H1 (cell line): Measurements from ENCODE around the gene ASB4. TPM values are rescaled to one million over a fixed set of nuclear protein-coding genes. Genes with fewer than 3 reads are reported as not detected.

Experiments
- CTCF ChIA-PET: fragments of 300-600 bp; sonication (Branson Sonifier 250); formaldehyde crosslinking; loops from one replicate; lab custom pipeline; 2021; ENCODE audit not compliant: partially characterized antibody; lab: Charles Lee
- POLR2A ChIA-PET: fragments of 300-600 bp; sonication (Branson Sonifier 250); formaldehyde crosslinking; loops from one replicate; lab custom pipeline; 2021; ENCODE audit warnings: inconsistent platforms; ENCODE audit not compliant: partially characterized antibody; lab: Charles Lee
- DNase-seq, 2 experiments: peaks; one replicate each; pipeline versions ENCODE4 v3.0.0 to v3.0.0-alpha.2; 2010 to 2022; ENCODE audit warnings: low spot score in 2 of 2, low read depth in 1 of 2, mixed read lengths in 1 of 2
- FAIRE-seq: peaks from 2 replicates; lab custom pipeline; 2011; peaks lifted over from hg19 to GRCh38; lab: Jason Lieb, UNC
- H2AFZ ChIP-seq: 2 replicates; pipeline ENCODE4 v1.8.1; 2012; ENCODE audit warnings: low read length, inconsistent platforms
- H2AK5ac ChIP-seq: 2 replicates; pipeline ENCODE4 v1.6.1; 2013; ENCODE audit warnings: low read depth, low read length
- H2BK120ac ChIP-seq: replicated peaks from 2 replicates; pipeline ENCODE3; 2013; ENCODE audit warnings: low read depth, low read length, inconsistent platforms
- H2BK12ac ChIP-seq: 2 replicates; pipeline ENCODE4 v1.6.1; 2013; ENCODE audit warnings: low read depth, low read length
- H2BK15ac ChIP-seq: 2 replicates; pipeline ENCODE4 v1.6.1; 2013; ENCODE audit warnings: low read length
- H2BK20ac ChIP-seq: 2 replicates; pipeline ENCODE4 v1.6.1; 2013; ENCODE audit warnings: low read length
- H2BK5ac ChIP-seq: 2 replicates; pipeline ENCODE4 v1.6.1; 2013; ENCODE audit warnings: low read depth, low read length
- H3K14ac ChIP-seq: 2 replicates; pipeline ENCODE4 v1.6.1; 2013; ENCODE audit warnings: inconsistent platforms; ENCODE audit not compliant: insufficient read length
- H3K18ac ChIP-seq: 2 replicates; pipeline ENCODE4 v1.6.1; 2013; ENCODE audit warnings: low read length; ENCODE audit errors: extremely low read depth
- H3K23ac ChIP-seq: 2 replicates; pipeline ENCODE4 v1.6.1; 2013; ENCODE audit warnings: inconsistent platforms; ENCODE audit not compliant: insufficient read length
- H3K23me2 ChIP-seq: 2 replicates; pipeline ENCODE4 v1.6.1; 2013; ENCODE audit warnings: low read depth, low read length
- H3K27ac ChIP-seq: 2 replicates; pipeline ENCODE4 v1.6.1; 2011; ENCODE audit warnings: low read depth, low read length, inconsistent platforms
- H3K27me3 ChIP-seq, 4 experiments: replicated peaks in 1 of 4; 1 replicate in 1 of 4; 2 replicates in 3 of 4; pipeline versions ENCODE4 v1.6.1 to v1.8.1; 2011 to 2013; ENCODE audit warnings: low read length in 3 of 4, mild to moderate bottlenecking in 3 of 4, inconsistent platforms in 2 of 4, mixed read lengths in 2 of 4, moderate library complexity in 1 of 4; ENCODE audit not compliant: control insufficient read depth in 3 of 4, insufficient read depth in 3 of 4; ENCODE audit errors: extremely low read depth in 1 of 4
- H3K36me3 ChIP-seq, 4 experiments: 2 replicates each; pipeline versions ENCODE4 v1.6.1 to v1.8.1; 2011 to 2013; ENCODE audit warnings: mild to moderate bottlenecking in 4 of 4, low read length in 3 of 4, moderate library complexity in 2 of 4, control low read depth in 1 of 4, inconsistent platforms in 1 of 4; ENCODE audit not compliant: insufficient read depth in 4 of 4, control insufficient read depth in 2 of 4
- H3K4ac ChIP-seq: replicated peaks from 2 replicates; pipeline ENCODE3; 2013; ENCODE audit warnings: low read length, low read depth, mixed read lengths, inconsistent platforms; ENCODE audit not compliant: insufficient read length
- H3K4me1 ChIP-seq, 4 experiments: replicated peaks in 1 of 4; 1 replicate in 1 of 4; 2 replicates in 3 of 4; pipeline versions ENCODE4 v1.6.1 to v1.8.1; 2011 to 2013; ENCODE audit warnings: low read length in 3 of 4, inconsistent platforms in 2 of 4, mixed read lengths in 1 of 4; ENCODE audit not compliant: insufficient read depth in 4 of 4, control insufficient read depth in 3 of 4
- H3K4me2 ChIP-seq, 2 experiments: 2 replicates each; pipeline versions ENCODE4 v1.6.1 to v1.8.1; 2011 to 2013; ENCODE audit warnings: low read depth in 2 of 2, low read length in 2 of 2, control low read depth in 1 of 2, inconsistent platforms in 1 of 2, mild to moderate bottlenecking in 1 of 2; ENCODE audit not compliant: insufficient read depth in 1 of 2
- H3K4me3 ChIP-seq, 4 experiments: fragments of 200-600, 300-600 bp in 1 of 4; sonication (generic), shearing (Covaris generic), sonication (Bioruptor Twin) in 1 of 4; 2 replicates each; pipeline versions ENCODE4 v1.5.1 to v1.8.1; 2011 to 2016; ENCODE audit warnings: low read length in 4 of 4, low read depth in 3 of 4, control low read depth in 2 of 4, inconsistent platforms in 2 of 4, mild to moderate bottlenecking in 2 of 4, mixed read lengths in 1 of 4, moderate library complexity in 1 of 4; ENCODE audit not compliant: insufficient read depth in 2 of 4; ENCODE audit errors: extremely low read depth in 1 of 4
- H3K56ac ChIP-seq: replicated peaks from 2 replicates; pipeline ENCODE3; 2013; ENCODE audit warnings: low read depth, mild to moderate bottlenecking, mixed read lengths, low read length, inconsistent platforms; ENCODE audit not compliant: insufficient read length
- H3K79me1 ChIP-seq: 2 replicates; pipeline ENCODE4 v1.6.1; 2013; ENCODE audit warnings: low read depth, low read length, control low read depth
- H3K79me2 ChIP-seq, 2 experiments: 2 replicates each; pipeline versions ENCODE4 v1.6.1 to v1.8.1; 2012 to 2013; ENCODE audit warnings: low read length in 2 of 2, mild to moderate bottlenecking in 2 of 2, inconsistent platforms in 1 of 2; ENCODE audit not compliant: insufficient read depth in 2 of 2, control insufficient read depth in 1 of 2
- H3K9ac ChIP-seq, 4 experiments: replicated peaks in 1 of 4; 1 replicate in 1 of 4; 2 replicates in 3 of 4; pipeline versions ENCODE4 v1.6.1 to v1.8.1; 2011 to 2013; ENCODE audit warnings: low read depth in 3 of 4, low read length in 3 of 4, control low read depth in 2 of 4, mild to moderate bottlenecking in 2 of 4, moderate library complexity in 2 of 4, inconsistent platforms in 1 of 4; ENCODE audit errors: extremely low read depth in 1 of 4
- H3K9me3 ChIP-seq, 2 experiments: 2 replicates each; pipeline versions ENCODE4 v1.6.1 to v1.8.1; 2012 to 2013; ENCODE audit warnings: mild to moderate bottlenecking in 2 of 2, moderate library complexity in 2 of 2, control low read depth in 1 of 2, inconsistent platforms in 1 of 2, low read depth in 1 of 2, low read length in 1 of 2, mixed read lengths in 1 of 2; ENCODE audit not compliant: insufficient read depth in 2 of 2
- H4K20me1 ChIP-seq, 2 experiments: replicated peaks in 1 of 2; 2 replicates each; pipeline versions ENCODE3 to v1.8.1; 2011 to 2013; ENCODE audit warnings: inconsistent platforms in 2 of 2, low read length in 2 of 2, mild to moderate bottlenecking in 1 of 2; ENCODE audit not compliant: insufficient read depth in 2 of 2, control insufficient read depth in 1 of 2
- H4K5ac ChIP-seq: 2 replicates; pipeline ENCODE4 v1.6.1; 2013; ENCODE audit warnings: low read length, low read depth, mixed read lengths, inconsistent platforms; ENCODE audit not compliant: insufficient read length
- H4K8ac ChIP-seq: 2 replicates; pipeline ENCODE4 v1.8.0; 2013; ENCODE audit warnings: mild to moderate bottlenecking, moderate library complexity, low read length, inconsistent platforms; ENCODE audit not compliant: insufficient read depth; ENCODE audit errors: extremely low read depth
- H4K91ac ChIP-seq: replicated peaks from 2 replicates; pipeline ENCODE3; 2013; ENCODE audit warnings: low read length, mixed read lengths, inconsistent platforms; ENCODE audit not compliant: insufficient read length
- ASH2L ChIP-seq: fragments of 200-600, 300-600 bp; sonication (generic); IDR thresholded peaks from one replicate; pipeline ENCODE4 v1.7.1; 2017; ENCODE audit warnings: low read length
- CHD1 ChIP-seq: IDR thresholded peaks from 2 replicates; pipeline ENCODE4 v1.6.1; 2012; ENCODE audit warnings: low read depth, low read length, improper control_type of control experiment
- CTBP2 ChIP-seq: IDR thresholded peaks from 2 replicates; pipeline ENCODE4 v1.7.0; 2011; ENCODE audit warnings: borderline replicate concordance, mild to moderate bottlenecking, moderate library complexity, mixed read lengths, low read length; ENCODE audit not compliant: insufficient read depth, insufficient read length
- EP300 ChIP-seq, 2 experiments: IDR thresholded peaks; 1 replicate in 1 of 2; 2 replicates in 1 of 2; pipeline ENCODE4 v1.6.1; 2011 to 2012; ENCODE audit warnings: low read depth in 2 of 2, low read length in 2 of 2, mild to moderate bottlenecking in 2 of 2, borderline replicate concordance in 1 of 2, inconsistent platforms in 1 of 2, moderate library complexity in 1 of 2
- HDAC2 ChIP-seq, 2 experiments: fragments of 300-600 bp in 1 of 2; sonication (generic) in 1 of 2; IDR thresholded peaks; 2 replicates each; pipeline ENCODE4 v1.6.1; 2011 to 2012; ENCODE audit warnings: low read depth in 2 of 2, low read length in 2 of 2, mild to moderate bottlenecking in 2 of 2, moderate library complexity in 2 of 2, borderline replicate concordance in 1 of 2, inconsistent platforms in 1 of 2
- KDM1A ChIP-seq: fragments of 200-600, 300-600 bp; sonication (generic); IDR thresholded peaks from 2 replicates; pipeline ENCODE4 v1.7.1; 2016; ENCODE audit warnings: mild to moderate bottlenecking, low read length, borderline replicate concordance
- SP2 ChIP-seq: IDR thresholded peaks from 2 replicates; pipeline ENCODE4 v1.6.1; 2012; ENCODE audit warnings: mild to moderate bottlenecking, low read length, inconsistent platforms
- TEAD4 ChIP-seq: IDR thresholded peaks from 2 replicates; pipeline ENCODE4 v1.6.1; 2012; ENCODE audit warnings: low read depth, low read length, inconsistent platforms, mixed read lengths
- YY1 ChIP-seq: IDR thresholded peaks from 2 replicates; pipeline ENCODE4 v1.6.1; 2011; ENCODE audit warnings: low read depth, mild to moderate bottlenecking, low read length
- WGBS, 2 experiments: shearing (Covaris generic) in 1 of 2; methylation state at CpG; one replicate each; pipeline versions ENCODE4 v1.1.6 to v1.1.7; 2013 to 2015; ENCODE audit warnings: low lambda C conversion rate in 2 of 2, mixed read lengths in 2 of 2, inconsistent platforms in 1 of 2, low coverage in 1 of 2, missing lambda C conversion rate in 1 of 2; ENCODE audit not compliant: insufficient replicate concordance in 2 of 2, insufficient coverage in 1 of 2, insufficient read length in 1 of 2; ENCODE audit errors: extremely low coverage in 1 of 2, missing lambda C conversion rate in 1 of 2; 5-methylcytosine and 5-hydroxymethylcytosine counted together
- polyA plus RNA-seq, 7 experiments: library from polyadenylated mRNA; depleted of rRNA in 3 of 7; stranded (reverse) in 5 of 7; unstranded in 2 of 7; fragments of >200 nt in 5 of 7; fragments of 200-250 nt in 2 of 7; gene quantifications; 1 replicate in 5 of 7; 2 replicates in 1 of 7; 4 replicates in 1 of 7; pipeline versions ENCODE4 v1.2.1 to v1.2.3, GENCODE V29; 2011 to 2013; ENCODE audit warnings: missing spikeins in 2 of 7, mixed read lengths in 2 of 7
- total RNA-seq: library from RNA; stranded (reverse); fragmentation: NEBNext Ultra II Directional; extraction: Animal tissue kit (Norgen Biotek cat#: 25700); gene quantifications from 2 replicates; pipeline ENCODE4 v1.2.1, GENCODE V29; 2021
- TF ChIP-seq, protein P1 (sequence below): IDR thresholded peaks from 2 replicates; pipeline ENCODE4 v1.6.1; 2012; ENCODE audit warnings: inconsistent platforms

Gene ASB4
- total and polyA plus RNA-seq, 2 of the 8 experiments (the other 6 are each of a cell fraction or from before 2014, with no cell fraction given), result not detected

GRCh38 chr7:95467912-95468607, 17.7 kb upstream of the ASB4 start:
- Histone ChIP-seq H3K79me2 (no peaks in the 10 kb centered on the region), H3K79me1 (no peaks in the 10 kb centered on the region), H2AFZ (no peak overlapping the region), H3K27ac (no peak overlapping the region), H2BK120ac (no peak overlapping the region), H2BK15ac (no peak overlapping the region), H3K23me2 (no peaks in the 10 kb centered on the region), H4K8ac (no peak overlapping the region), H3K56ac (no peak overlapping the region), H3K4me2 (no peak overlapping the region), H3K18ac (no peak overlapping the region), H2BK5ac (no peak overlapping the region), H3K36me3 (no peaks in the 10 kb centered on the region), H4K20me1 (no peaks in the 10 kb centered on the region), H2BK20ac (no peak overlapping the region), H4K91ac (no peak overlapping the region), H4K5ac (no peak overlapping the region), H3K27me3 (no peaks in the 10 kb centered on the region), H3K9me3 (no peaks in the 10 kb centered on the region), H2BK12ac (no peak overlapping the region), H3K23ac (no peak overlapping the region), H3K4me3 (no peak overlapping the region), H2AK5ac (no peak overlapping the region), H3K4me1 (peaks cover 0 to 5% (median 2%) of the 10 kb centered on the region in 4 experiments; a peak in 3 of 7 replicates), H3K9ac (no peak overlapping the region), H3K4ac (no peak overlapping the region), H3K14ac (no peak overlapping the region)
- CTCF ChIA-PET, result interaction anchor here (0.6 to 0.9 kb wide), 2 partner anchors 8 to 10 kb away, joined by 3 to 4 read pairs; no protein-coding TSS in a partner anchor
- DNase-seq (no peak), FAIRE-seq (no peak)
- POLR2A ChIA-PET, result no interaction called here
- 91% methylated on average over 1 of the region's 1 CpG; no CpG with 5 or more reads in 1 of the 2 experiments for WGBS, 2 experiments
- TF ChIP-seq EP300 (IDR thresholded peaks at IDR 0.05; ENCODE audit: borderline replicate concordance in 1 of 2, low read depth in 2 of 2, low read length in 2 of 2), result no peak
- TF ChIP-seq CHD1, result no peak
- TF ChIP-seq HDAC2 (IDR thresholded peaks at IDR 0.05; ENCODE audit: borderline replicate concordance in 1 of 2, low read depth in 2 of 2, low read length in 2 of 2), result no peak
- no peak for TF ChIP-seq TEAD4
- TF ChIP-seq CTBP2, result no peak
- TF ChIP-seq ASH2L, result no peak
- TF ChIP-seq, protein P1, sequence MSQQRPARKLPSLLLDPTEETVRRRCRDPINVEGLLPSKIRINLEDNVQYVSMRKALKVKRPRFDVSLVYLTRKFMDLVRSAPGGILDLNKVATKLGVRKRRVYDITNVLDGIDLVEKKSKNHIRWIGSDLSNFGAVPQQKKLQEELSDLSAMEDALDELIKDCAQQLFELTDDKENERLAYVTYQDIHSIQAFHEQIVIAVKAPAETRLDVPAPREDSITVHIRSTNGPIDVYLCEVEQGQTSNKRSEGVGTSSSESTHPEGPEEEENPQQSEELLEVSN, result no peak
- no peak for TF ChIP-seq KDM1A
- no peak for TF ChIP-seq SP2
- TF ChIP-seq YY1, result no peak
